GM18951 (cell line): ENCODE measurements around the gene ILDR1.
"Not testable (repeated sequence)": the region's sequence is repeated elsewhere in the genome, so short reads cannot be mapped to it uniquely, and the experiment has no call there.

ENCODE experiments used
- POLR2A ChIP-seq: IDR thresholded peaks from 4 replicates; pipeline ENCODE4 v1.6.1; 2011; ENCODE audit warnings: mild to moderate bottlenecking; ENCODE audit not compliant: insufficient read length, insufficient read depth; ENCODE audit errors: extremely low read depth
- in situ Hi-C: fragments of 300-500 bp; cut with MboI; formaldehyde crosslinking; loops from one replicate; pipeline ENCODE4 v1.12.0; 2022; ENCODE audit warnings: low sequenced_read_pairs, mixed read lengths, inconsistent platforms; ENCODE audit not compliant: unreplicated experiment

Gene ILDR1

GRCh38 chr3:122021811-122022401 is at the start of gene ILDR1:
Gene ILDR1 (minus strand): TSS chr3:122022247. CDS start chr3:122022077, 170 bp downstream.
- in situ Hi-C loops, result no loop called here
- peak; percentile 44 for TF ChIP-seq POLR2A

- in situ Hi-C loops, result no loop called here
- TF ChIP-seq POLR2A, result no peak
These were observed 45.7 kb upstream of the ILDR1 start for GRCh38 chr3:122067588-122068240.

GRCh38 chr3:122067214-122067550 is 45.1 kb upstream of the ILDR1 start:
- in situ Hi-C loops, result no loop called here
- TF ChIP-seq POLR2A, result no peak

- TF ChIP-seq POLR2A, result no peak
- in situ Hi-C loops, result no loop called here
These were observed 44.5 kb upstream of the ILDR1 start for GRCh38 chr3:122066331-122067213.

- in situ Hi-C loops, result no loop called here
These were observed 42.3 kb upstream of the ILDR1 start for GRCh38 chr3:122064326-122064725.

GRCh38 chr3:122063908-122064307 is 41.9 kb upstream of the ILDR1 start:
- TF ChIP-seq POLR2A, result no peak
- in situ Hi-C loops, result no loop called here

More at GRCh38 chr3:122064326-122064725, 42.3 kb upstream of the ILDR1 start:
- TF ChIP-seq POLR2A, result no peak

GRCh38 chr3:122060040-122060698 is 38.1 kb upstream of the ILDR1 start:
- no peak for TF ChIP-seq POLR2A
- in situ Hi-C loops, result no loop called here

- TF ChIP-seq POLR2A, result no peak
- in situ Hi-C loops, result no loop called here
These were observed 36.2 kb upstream of the ILDR1 start for GRCh38 chr3:122058294-122058693.

- TF ChIP-seq POLR2A, result no peak
- in situ Hi-C loops, result no loop called here
These were observed 35.6 kb upstream of the ILDR1 start for GRCh38 chr3:122057671-122058070.

GRCh38 chr3:122055215-122055614 is 33.2 kb upstream of the ILDR1 start, which contains the start of gene CD86:
Gene CD86 (plus strand): TSS chr3:122055362. CDS start chr3:122055490, 128 bp downstream.
- peak; percentile 58 for TF ChIP-seq POLR2A
- in situ Hi-C loops, result no loop called here

GRCh38 chr3:122052968-122053367 is 30.9 kb upstream of the ILDR1 start:
- in situ Hi-C loops, result no loop called here
- TF ChIP-seq POLR2A, result no peak

GRCh38 chr3:122047773-122048172 is 25.7 kb upstream of the ILDR1 start:
- in situ Hi-C loops, result not testable (repeated sequence)

GRCh38 chr3:122047296-122047695 is 25.2 kb upstream of the ILDR1 start:
- in situ Hi-C loops, result not testable (repeated sequence)
